Right renal cortex interstitium (tissue), 3 donors: ENCODE measurements around the gene ACOD1. TPM values are rescaled to one million over a fixed set of nuclear protein-coding genes. Genes with fewer than 3 reads are reported as not detected.

ENCODE experiments used
- DNase-seq, 3 donors: peaks; one replicate each; pipeline ENCODE4 v3.0.0-alpha.2; 2013; ENCODE audit warnings: low read depth in 3 of 3, low spot score in 2 of 3
- polyA plus RNA-seq, 3 donors: library from polyadenylated mRNA; unstranded; fragments of 120-200 nt; gene quantifications; one replicate each; pipeline ENCODE4 v1.2.1, GENCODE V29; 2013; ENCODE audit not compliant: insufficient read length in 3 of 3

The ACOD1 gene
- polyA plus RNA-seq, 3 donors, result not detected

- no peak for DNase-seq
These were observed 35.4 kb downstream of the ACOD1 start for GRCh38 chr13:76983676-76984075.

- no peak for DNase-seq
These were observed 43.1 kb downstream of the ACOD1 start for GRCh38 chr13:76991432-76991795.

GRCh38 chr13:76991796-76992547, 43.7 kb downstream of the ACOD1 start, which contains the start of gene CLN5:
TSS of gene CLN5 (plus strand) at chr13:76992081. CDS start at chr13:76992099, 18 bp downstream.
- DNase-seq, result peak; percentile 62 to 83 (median 73)

GRCh38 chr13:76992548-76993001, 44.3 kb downstream of the ACOD1 start:
- DNase-seq, result peak in 1 of 3 donors; percentile 25

- DNase-seq, result no peak
These were observed 44.7 kb downstream of the ACOD1 start for GRCh38 chr13:76993021-76993420.

GRCh38 chr13:76993473-76993872, 45.2 kb downstream of the ACOD1 start:
- no peak for DNase-seq

- no peak for DNase-seq
These were observed 46.0 kb downstream of the ACOD1 start for GRCh38 chr13:76994281-76994680.

- no peak for DNase-seq
These were observed 52.2 kb downstream of the ACOD1 start for GRCh38 chr13:77000475-77000874.

- DNase-seq, result no peak
These were observed 53.2 kb downstream of the ACOD1 start for GRCh38 chr13:77001540-77001939.

GRCh38 chr13:77001963-77002587, 53.8 kb downstream of the ACOD1 start:
- no peak for DNase-seq

GRCh38 chr13:77002590-77003190, 54.4 kb downstream of the ACOD1 start:
- no peak for DNase-seq

Other genes starting within 250 kb of the ACOD1 start
- 10 to 100 TPM; 85.6 to 95.1 (median 91.7) TPM for gene KCTD12, start 62.1 kb upstream of the ACOD1 start, polyA plus RNA-seq
- gene CLN5, start 43.6 kb downstream of the ACOD1 start, polyA plus RNA-seq, result 10 to 100 TPM; 45.7 to 53.3 (median 52.4) TPM
- 10 to 100 TPM; 63.8 to 65.9 (median 65.0) TPM for gene FBXL3, start 78.6 kb downstream of the ACOD1 start, polyA plus RNA-seq